Activated T-cell treated with anti-CD3 and anti-CD28 coated beads, Interleukin-2, amount 50 U/mL, for 48 hours (primary cell): Measurements from ENCODE around the gene GPR137.
A peak's percentile ranks its signal among the peaks of the same experiment; 100 is the strongest.

Experiments
- DNase-seq, 2 experiments: peaks; one replicate each; pipeline ENCODE4 v3.0.0-alpha.2; 2020

The GPR137 gene

DNA sequence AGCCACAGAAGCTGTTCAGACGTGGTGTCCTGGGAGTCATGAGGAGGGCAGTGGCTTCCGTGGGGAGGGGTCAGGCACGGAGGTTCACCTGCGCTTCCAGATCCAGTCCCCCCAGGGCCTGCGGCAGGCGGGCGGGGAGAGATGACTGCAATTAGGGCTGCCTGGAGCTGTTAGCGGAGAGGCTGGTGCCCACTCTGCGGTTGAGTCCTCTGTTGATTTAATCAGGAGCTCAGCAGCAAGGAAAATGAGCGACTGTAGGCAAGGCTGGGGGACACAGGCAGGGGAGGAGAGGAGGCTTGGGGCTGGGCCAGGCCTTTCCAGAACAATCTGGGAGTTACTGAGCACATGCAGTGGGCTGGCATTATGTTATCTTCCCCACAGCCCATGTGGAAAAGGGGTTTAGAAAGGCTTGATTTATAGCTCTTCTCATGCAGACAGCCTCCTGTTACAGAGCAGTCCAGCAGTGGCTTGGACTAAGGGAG, 21.2 kb upstream of the GPR137 start:
- DNase-seq = no peak

DNA sequence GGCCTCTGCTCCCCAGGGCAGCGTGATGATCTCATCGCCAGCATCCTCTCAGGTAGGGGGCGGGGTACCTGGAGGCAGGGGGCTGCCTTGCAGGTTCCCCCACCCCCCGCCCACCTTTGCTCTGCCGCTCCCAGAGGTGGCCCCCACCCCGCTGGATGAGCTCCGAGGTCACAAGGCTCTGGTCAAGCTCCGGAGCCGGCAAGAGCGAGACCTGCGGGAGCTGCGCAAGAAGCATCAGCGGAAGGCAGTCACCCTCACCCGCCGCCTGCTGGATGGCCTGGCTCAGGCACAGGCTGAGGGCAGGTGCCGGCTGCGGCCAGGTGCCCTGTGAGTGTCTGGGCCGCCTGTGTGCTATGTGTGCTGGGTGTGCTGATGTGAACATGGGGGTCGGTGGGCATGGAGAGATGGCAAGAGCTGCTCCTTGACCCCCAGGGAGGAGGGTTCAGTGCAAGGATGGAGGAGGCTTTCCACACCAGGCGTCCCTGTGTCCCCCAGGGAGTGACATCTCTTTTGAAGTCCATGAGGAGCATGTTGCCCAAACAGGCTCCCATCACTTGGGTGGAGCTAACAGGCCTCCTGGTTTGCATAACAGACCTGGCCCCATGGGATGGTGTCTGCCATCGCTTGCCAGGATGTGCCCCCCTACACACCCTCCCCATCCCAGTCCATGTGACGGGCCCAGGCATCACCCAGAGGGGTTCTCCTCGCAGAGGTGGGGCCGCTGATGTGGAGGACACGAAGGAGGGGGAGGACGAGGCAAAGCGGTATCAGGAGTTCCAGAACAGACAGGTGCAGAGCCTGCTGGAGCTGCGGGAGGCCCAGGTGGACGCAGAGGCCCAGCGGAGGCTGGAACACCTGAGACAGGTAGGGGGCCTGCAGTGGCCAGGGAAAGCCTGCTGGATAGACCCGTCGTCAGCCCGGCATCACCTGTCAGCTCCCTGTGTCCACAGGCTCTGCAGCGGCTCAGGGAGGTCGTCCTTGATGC, 20.2 kb upstream of the GPR137 start:
- no peak for DNase-seq

DNA sequence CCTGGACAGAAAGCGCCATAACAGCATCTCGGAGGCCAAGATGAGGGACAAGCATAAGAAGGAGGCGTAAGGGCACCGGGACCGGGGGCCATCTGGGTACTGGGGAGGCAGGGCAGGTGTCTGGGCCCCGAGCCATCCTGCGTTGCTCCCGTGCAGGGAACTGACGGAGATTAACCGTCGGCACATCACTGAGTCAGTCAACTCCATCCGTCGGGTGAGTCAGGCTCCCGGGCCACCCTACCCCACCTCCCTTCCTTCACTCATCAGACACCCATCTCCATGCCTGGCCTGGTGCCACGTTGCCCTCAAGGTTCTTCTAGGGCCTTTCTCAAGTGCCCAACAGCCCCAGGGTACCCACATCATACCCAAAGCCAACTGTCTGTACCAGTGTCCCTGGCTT, 19.3 kb upstream of the GPR137 start:
- DNase-seq = no peak

DNA sequence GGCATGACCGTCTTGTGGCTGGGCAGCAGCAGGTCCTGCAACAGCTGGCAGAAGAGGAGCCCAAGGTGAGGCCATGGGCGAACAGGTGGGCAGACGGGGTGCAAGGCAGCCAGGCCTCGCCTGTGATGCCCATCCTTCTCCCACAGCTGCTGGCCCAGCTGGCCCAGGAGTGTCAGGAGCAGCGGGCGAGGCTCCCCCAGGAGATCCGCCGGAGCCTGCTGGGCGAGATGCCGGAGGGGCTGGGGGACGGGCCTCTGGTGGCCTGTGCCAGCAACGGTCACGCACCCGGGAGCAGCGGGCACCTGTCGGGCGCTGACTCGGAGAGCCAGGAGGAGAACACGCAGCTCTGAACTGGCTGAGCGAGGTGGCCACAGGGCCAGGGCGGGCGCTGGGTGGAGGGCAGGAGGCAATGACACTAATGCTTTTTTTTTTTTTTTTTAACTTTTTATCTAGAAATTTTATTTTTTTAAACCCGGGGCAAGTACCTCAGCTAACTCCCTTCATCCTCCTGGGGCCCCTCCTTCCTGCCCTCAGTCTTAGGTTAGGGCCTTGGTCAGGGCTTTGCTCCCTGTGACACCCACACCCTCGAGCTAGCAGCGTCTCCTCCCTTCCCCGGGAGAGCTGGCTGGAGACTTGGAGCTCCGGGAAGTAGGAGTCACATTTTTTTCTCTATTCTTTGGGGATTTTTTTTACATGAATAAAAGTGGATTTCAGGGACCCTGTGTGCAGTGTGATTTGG, 18.3 kb upstream of the GPR137 start:
- no peak for DNase-seq

DNA sequence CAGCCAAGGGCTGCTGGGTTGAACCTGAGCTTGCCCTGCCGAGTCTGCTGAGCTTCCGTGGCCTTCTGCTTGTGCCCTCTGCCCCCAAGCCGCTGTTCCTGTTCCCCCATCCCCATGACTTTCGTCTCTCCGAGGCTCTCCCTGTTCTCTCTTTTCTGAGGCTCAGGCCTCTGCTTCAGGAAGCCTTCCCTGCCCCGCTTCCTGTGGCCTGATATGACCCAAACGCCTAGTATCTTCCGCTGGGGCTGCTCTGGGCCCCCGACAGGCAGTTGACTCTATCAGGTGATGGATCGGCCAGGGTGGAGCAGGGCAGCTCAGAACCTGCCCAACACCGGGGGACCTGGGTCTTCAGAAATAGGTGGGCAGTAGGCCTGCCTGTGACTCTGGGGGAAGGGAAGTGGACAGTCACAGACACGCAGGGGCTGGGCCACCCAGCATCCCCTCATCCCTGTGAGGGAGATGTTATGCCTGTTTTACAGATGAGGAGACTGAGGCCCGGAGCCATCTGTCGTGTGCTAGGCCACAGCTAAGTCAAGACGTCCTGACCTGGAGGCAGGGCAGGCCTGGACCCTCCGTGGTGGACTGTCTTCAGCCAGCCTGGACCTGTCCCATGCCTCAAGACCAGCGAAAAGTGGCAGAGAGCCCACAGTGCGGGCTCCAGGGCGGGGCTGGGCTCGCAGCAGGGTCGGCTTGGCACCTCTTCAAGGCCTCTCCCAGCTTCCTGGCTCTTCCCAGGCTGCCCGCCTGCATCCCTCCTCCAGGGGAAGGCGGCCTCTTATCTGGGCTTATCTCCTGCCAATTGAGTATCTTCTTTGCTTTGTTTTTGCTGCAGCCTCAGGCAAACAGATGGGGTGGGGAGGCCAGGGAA, 17.4 kb upstream of the GPR137 start:
- no peak for DNase-seq

DNA sequence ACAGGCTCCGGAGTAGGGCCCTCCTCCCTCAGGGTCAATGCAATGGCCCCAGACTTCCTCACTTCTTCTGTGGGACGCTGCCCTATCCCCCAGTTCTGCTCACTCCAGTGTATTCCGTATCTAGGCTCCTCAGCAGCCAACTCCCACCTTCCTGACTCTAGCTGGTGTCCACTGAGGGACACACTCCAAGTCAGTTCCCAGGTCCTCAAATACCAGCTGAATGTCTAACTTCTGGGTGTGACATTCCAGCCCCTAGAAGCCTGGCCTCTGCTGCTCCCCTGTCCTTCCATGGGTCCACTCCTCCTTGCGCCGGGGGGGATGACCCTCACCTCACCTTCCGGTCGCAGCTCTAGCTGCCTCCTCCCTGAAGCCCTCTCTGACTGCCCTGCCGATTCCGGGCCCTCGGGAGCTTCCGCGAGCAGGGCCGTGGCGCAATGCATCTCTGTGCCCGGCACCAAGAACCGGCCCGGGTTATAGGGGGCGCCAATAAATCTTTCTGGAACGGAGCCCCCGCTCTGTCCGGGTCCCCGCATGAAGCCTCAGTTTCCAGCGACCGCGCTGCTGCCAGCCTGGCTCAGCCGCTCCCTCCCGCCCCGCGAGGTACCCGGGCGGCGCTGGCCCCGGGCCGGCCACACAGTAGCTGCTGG, 16.6 kb upstream of the GPR137 start:
- peak; percentile 65 to 71 for DNase-seq

DNA sequence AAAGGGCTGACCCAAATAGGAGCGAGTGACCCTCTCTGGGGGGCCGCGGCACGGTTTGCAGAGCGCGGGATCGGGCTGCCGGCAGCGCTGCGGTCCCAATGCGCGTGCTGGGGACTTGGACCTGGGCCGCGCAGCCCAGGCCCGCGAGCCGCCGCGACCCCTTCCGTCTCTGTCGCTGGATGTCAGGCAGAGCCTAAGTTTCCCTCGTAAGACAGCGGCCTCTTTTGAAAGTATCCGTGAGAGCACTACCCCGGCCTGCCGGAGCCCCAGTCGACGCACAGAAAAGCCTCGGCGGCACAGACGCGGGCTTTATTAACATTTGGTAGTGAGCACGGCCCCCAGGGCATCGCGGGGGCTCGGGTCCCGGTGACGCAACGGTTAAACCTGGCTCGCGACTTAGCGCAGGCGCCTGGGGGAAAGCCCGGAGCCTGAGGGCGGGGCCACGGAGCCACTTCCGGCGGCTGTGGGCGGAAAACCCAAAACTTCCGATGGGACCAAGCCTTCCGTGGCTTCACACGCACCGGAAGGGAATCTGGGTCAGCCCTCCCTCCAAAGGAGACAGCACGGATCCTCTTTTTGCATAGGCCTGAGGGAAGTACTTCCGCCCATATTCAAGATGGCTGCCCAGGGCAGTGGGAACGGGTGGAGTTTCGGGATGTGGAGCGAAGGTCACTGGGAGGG, 16.0 kb upstream of the GPR137 start:
- DNase-seq = peak; percentile 99

DNA sequence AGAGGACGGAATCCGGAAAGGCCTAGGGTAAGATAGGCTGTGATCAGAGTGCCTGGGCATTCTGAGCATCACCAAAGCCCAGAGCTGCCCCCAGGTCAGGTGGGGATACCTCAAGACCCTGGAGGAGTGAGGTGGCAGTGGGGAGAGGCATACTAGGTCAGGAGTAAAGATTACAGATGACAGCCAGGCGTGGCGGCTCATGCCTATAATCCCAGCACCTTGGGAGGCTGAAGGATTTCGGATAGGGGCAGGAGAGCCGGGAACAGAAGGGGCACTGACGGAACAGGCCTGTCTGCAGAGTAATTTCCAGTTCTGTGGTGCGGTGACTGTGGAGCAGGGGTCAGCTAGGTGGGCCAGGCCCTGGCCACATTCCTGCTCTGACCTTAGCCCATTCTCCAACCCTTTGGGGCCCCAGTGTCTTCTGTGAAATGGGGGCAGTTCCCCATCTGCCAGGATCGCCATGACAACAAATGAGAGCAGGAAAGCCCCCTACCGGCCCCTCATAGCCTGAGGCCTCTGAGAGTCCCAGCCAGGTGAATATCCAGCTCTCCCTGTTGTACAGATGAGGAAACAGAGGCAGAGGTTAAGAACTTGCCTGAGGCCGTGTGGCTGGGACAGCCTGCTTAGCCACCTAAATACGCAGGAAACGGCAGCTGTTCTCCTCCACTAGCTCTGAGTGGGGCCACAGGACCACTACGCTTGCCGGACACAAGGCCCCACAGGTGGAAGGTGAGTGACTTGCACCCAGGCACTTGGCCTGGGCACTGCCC, 10.4 kb upstream of the GPR137 start:
- no peak for DNase-seq

DNA sequence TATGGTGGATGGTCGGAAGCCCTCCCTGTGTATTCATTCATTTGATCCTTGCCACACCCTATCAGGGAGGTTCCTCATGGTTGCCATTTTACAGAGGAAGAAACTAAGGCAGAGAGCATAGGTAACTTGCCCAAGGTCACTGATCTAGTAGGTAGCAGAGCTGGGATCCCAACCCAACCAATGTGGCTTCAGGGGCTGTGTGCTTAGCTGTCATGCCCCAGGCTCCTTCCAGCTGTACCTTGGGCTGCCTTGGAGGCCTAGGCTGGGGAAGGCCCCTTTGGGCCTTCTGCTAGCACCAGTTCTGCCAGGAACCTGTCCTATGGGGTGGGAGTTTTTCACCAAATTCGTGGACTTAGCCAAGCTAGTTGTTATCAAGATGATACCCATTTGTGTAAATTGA, 9.8 kb upstream of the GPR137 start:
- no peak for DNase-seq

DNA sequence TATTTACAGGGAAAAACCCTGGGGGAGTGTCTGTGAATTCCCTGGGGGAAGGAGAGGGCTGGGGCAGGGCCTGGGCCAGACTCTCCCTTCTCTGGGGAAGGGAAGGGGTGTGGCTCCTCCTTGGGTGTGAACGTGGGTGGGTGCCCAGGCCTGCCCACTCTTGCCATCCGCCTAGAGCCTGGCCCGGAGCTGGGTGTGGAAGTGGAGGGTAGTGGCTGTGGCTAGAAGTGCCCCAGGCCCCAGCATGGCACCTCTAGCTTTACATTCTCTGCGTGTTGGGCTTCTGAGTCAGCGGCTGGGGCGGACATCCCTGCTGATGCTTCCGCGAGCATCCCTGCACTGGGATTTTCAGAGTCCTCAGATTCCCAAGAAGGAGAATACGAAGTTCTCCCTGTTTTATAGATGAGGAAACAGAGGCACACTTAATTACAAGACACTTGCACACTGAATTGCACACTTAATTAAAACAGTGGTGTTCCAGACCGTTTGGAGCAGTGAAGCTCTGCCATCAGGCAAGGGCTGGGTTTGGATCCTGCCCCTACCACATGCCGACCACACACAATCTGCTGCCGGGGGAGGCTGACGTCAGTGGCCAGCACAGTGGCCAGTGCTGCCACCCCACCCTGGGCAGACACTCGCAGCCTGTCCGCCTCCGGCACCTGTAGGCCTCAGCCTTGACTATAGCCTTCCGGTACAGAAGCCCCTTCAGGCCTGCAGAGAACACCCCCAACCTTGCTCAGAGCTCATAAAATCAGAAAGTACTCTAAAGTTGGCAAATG, 8.8 kb upstream of the GPR137 start:
- DNase-seq = no peak

DNA sequence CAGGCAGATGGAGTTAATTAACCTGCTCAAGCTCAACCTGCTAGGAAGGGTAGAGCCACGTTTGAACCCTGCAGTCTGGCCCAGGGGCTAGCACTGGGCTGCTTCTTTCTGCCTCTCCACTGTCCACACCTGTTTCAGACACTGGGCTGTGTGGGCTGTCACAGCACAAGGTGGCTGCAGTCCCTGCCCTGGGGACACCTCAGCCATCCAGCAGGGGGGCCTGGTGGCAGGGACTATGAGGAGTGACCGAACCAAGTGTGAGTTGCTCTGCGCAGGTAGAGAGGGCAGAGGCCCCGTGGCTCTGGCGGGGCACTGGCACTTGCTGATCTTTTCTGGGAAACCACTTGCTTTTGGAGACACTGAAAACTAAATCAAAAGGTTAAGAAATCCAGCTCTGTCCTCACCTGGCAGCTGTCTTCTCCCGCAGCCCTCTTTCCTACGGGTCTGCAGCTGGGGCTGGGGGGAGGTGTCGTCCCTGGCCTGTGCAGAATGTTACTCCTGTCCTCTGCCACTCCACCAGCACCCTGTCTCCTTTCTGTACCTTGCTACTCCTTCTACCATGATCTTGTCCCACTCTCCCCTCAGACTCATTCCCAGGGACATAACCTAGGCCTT, 7.0 kb upstream of the GPR137 start:
- no peak for DNase-seq

DNA sequence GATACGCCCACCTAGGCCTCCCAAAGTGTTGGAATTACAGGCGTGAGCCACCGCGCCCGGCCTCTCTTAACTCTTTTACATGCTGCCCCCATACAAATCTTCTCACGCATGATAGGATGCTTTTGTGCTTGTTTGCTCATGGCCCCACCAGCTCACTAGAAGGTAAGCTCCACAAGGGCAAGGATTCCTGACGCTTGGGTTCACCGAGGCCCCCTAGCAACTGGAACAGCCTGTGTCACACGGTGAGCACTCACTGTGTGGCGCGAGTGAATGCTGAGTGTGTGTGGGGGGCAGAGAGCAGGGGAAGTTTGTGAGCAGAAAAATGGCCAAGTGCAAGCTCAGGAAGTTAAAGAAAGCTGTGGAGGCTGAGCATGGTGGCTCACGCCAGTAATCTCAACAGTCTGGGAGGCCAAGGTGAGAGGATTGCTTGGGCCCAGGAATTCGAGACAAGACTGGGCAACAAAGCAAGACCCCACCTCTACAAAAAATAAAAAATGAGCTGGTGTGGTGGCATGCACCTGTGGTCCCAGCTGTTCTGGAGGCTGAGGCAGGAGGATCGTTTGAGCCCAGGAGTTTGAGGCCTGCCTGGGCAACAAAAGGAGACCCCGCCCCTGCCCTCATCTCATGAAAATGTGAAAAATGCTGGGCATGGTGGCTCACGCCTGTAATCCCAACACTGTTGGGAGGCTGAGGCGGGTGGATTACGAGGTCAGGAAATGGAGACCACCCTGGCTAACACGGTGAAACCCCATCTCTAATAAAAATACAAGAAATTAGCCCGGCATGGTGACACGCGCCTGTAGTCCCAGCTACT, 3.5 kb upstream of the GPR137 start:
- DNase-seq = no peak

DNA sequence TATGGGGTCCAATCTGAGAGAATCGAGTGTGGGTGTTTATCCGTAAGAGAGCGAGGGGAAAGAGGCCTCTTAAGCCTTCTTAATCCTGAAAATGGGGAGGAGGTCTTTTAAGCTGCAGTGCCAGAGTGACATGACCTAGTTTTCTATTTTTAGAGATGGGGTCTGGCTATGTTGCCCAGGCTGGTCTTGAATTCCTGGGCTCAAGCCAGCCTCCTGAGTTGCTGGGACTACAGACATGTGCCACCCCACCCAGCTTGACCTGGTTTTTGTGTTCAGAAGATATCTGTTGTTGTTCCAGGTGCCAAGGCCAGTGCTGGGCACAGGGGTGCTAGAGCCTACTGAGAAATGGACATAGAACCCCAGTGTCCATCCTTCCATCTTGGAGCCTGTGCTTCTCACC, 2.6 kb upstream of the GPR137 start:
- no peak for DNase-seq

DNA sequence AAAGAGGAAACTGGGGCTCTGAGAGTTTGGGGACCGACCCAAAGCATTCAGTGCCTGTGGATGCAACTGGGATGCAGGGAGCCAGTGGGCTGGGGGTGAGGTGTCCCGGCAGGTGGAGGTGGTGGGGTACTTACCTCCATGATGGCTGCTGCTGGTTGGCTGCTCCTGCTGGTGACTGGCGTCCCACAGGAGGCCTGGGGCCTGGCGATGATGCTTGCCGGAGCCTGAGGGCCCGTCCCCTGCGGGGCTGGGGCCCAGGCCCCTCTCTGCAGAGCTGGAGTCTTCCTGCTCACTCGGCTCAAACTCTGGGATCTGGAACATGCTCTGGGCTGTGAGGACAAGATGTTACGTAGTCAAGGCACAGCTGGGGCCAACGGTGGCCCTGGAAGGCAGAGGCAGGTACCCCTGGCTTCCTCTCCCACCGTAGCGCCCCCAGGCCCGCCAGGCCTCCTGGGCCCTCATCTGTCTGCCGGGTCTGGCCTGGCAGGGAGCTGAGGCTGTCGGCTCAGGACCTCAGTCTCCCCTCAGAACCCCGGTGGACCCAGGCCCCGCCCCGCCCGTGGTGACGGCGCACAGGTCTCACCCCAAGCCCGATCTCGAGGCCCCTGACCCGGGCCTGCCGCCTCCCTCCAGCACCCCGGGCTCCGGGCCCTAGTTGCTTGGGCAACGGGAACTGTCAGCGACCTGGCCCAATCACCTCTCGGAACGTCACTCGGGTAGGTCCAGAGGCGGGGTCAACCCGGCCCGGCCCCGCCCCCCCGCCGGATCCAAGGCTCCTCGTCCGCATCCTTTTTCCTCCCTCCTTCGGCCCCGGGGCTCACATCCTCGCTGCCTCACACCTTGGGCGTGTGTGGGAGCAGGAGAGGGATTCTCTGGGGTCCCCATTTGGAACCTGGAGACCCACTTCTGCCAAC, 1.3 kb upstream of the GPR137 start, which contains the start of gene BAD:
Gene BAD (minus strand): TSS at position 618 of the 914 bp plus-strand sequence. CDS start 297 bp downstream, at position 321.
- DNase-seq = peak; percentile 95 to 96

DNA sequence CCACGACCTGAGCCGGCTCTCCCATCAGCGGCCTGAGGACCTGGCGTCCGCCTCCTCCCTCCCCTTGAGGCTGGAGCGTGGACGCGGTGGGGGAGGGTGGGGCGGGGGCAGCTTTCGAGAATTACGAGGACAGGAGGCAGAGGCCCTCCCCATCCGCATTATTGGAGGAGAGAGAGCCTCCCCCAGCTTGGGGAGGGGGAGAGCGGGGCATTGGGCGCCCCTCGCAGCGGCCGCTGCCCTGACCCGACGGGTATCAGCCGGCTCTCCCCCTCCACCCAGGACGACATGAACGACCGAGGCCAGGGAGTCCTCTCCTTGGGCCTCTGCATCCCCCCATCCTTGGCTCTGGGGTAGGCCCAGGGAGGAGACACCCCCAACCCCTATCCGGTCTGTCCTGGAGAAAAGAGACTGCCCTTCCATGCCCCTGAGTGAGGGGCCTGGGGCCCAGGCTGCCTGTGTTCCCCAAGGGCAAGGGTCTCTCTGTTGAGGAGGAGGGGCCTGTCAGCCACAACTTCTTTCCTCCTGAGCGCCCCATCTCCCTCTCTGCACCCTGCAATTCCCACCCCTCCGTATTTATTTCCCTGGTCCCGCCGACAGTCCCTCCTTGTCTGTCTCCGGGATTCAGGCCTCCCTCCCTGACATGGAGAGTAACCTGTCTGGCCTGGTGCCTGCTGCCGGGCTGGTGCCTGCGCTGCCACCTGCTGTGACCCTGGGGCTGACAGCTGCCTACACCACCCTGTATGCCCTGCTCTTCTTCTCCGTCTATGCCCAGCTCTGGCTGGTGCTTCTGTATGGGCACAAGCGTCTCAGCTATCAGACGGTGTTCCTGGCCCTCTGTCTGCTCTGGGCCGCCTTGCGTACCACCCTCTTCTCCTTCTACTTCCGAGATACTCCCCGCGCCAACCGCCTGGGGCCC, 495 bp downstream of the GPR137 start:
- DNase-seq = peak in 1 of 2 experiments; percentile 50

DNA sequence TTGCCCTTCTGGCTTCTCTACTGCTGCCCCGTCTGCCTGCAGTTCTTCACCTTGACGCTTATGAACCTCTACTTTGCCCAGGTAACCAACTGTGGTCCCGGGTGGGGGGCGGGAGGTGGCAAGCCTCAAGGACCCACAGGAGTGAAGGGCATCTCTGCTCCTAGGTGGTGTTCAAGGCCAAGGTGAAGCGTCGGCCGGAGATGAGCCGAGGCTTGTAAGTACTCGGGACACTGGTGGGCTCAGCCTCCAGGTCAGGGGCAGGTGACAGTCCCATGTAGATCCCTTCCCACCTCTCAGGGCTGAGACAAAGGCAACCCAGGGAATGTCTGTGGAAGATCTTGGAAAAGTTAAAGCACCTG, 1.1 kb downstream of the GPR137 start:
- DNase-seq = no peak
